Measurements from ENCODE around the gene PRF1.
"Not testable (repeated sequence)": the region's sequence is repeated elsewhere in the genome, so short reads cannot be mapped to it uniquely, and the experiment has no call there.

- TF ChIP-seq CTCF (IDR thresholded peaks at IDR 0.05; ENCODE audit: low read depth, low read length, poor library complexity, severe bottlenecking); EZH2phosphoT487 (IDR thresholded peaks at IDR 0.05; ENCODE audit: borderline replicate concordance, low read length): not testable (repeated sequence)
Observed at GRCh38 chr10:70643272-70643671, 40.7 kb upstream of the PRF1 start.

Data from DOHH2 (cell line).